Head of caudate nucleus (tissue), 42 donors: ENCODE data around the gene SIKE1.
"Not testable (repeated sequence)": the region's sequence is repeated elsewhere in the genome, so short reads cannot be mapped to it uniquely, and the experiment has no call there.

Experiments
- DNase-seq, 42 donors: peaks; one replicate each; pipeline versions ENCODE4 v3.0.0 to v3.0.0-alpha.2; 2020 to 2021; ENCODE audit warnings: mixed read lengths in 7 of 42
- intact Hi-C: fragments of 100-400 bp; cut with DNase I; formaldehyde crosslinking; loops from one replicate; pipeline ENCODE4 v1.15.0; 2022

SIKE1 gene

GRCh38 chr1:114780344-114781226, at the start of gene SIKE1:
SIKE1 (minus strand) TSS chr1:114780685; CDS start chr1:114780607, 78 bp downstream.
- peak; percentile 85 to 97 (median 94) for DNase-seq
- intact Hi-C loops: loop anchor here (10.0 kb wide), 1 partner anchor 66 kb away; the partner anchor contains the start of gene NRAS

DNA sequence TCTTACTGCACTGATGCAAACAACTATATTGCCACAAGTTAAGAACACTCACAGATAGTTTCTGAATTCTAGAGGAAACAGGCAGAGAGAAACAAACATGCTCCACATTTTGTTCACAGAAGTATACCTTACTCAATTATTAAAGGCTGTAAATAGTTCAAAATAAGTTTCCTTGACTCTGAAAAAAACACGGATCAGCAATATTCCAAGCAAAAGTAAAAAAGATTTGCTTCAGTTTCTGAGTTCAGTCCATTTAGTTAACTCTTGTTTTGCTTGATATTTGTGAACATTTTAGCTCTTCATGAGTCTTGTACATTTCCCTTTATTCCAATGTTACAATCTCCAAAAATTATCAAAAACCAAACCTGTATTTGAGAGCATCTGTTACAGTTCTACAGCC, 49.6 kb upstream of the SIKE1 start:
- intact Hi-C loops: not testable (repeated sequence)

DNA sequence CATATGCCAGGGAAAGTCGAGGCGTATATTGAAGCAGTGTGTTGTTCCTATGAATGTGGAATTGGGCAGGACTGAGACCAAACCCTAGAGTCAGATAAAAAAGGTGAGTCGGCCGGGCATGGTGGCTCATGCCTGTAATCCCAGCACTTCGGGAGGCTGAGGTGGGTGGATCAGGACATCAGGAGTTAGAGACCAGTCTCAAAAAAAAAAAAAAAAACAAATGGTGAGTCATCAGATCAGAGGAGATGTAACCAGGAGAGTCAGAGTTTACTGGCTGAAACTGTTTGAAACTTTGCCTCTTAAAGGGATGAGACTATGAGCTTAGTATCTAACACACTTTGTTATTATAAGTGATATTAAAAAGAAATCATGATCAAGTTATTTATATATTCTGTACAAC, 47.8 kb upstream of the SIKE1 start:
- intact Hi-C loops: no loop called here
- no peak for DNase-seq

More for the DNA sequence above, 49.6 kb upstream of the SIKE1 start:
- not testable (repeated sequence) for DNase-seq

- intact Hi-C loops: no loop called here
- DNase-seq: no peak
Observed at GRCh38 chr1:114821978-114822377, 41.5 kb upstream of the SIKE1 start.

- DNase-seq: no peak
Observed at GRCh38 chr1:114820392-114820791, 39.9 kb upstream of the SIKE1 start.

GRCh38 chr1:114819869-114820268, 39.4 kb upstream of the SIKE1 start:
- intact Hi-C loops: no loop called here
- DNase-seq: no peak

More at GRCh38 chr1:114820392-114820791, 39.9 kb upstream of the SIKE1 start:
- intact Hi-C loops: no loop called here

GRCh38 chr1:114804449-114804848, 24.0 kb upstream of the SIKE1 start:
- DNase-seq, intact Hi-C loops: not testable (repeated sequence)

GRCh38 chr1:114803001-114803400, 22.5 kb upstream of the SIKE1 start:
- intact Hi-C loops: no loop called here
- DNase-seq: no peak

DNA sequence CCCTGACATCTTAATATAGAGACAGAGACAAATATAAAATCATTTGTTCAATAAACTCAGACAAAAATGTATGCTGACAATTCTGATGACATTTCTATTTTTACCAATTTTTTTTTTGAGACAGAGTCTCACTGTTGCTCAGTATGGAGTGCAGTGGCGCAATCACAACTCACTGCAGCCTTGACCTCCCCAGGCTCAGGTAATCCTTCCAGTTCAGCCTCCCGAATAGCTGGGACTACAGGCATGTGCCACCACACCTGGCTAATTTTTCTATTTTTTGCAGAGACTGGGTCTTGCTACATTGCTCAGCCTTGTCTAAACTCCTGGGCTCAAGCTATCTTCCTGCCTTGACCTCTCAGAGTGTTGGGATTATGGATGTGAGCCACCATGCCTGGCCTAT, 13.6 kb upstream of the SIKE1 start:
- intact Hi-C loops: no loop called here
- DNase-seq: no peak

- DNase-seq, intact Hi-C loops: not testable (repeated sequence)
Observed at GRCh38 chr1:114790581-114790980, 10.1 kb upstream of the SIKE1 start.

- not testable (repeated sequence) for DNase-seq
- intact Hi-C loops: loop anchor here (10.0 kb wide), 1 partner anchor 72 kb away; the partner anchor contains the start of gene NRAS
Observed at GRCh38 chr1:114786440-114786839, 6.0 kb upstream of the SIKE1 start.

GRCh38 chr1:114782476-114782875, 2.0 kb upstream of the SIKE1 start:
- intact Hi-C loops: loop anchor here (10.0 kb wide), 1 partner anchor 68 kb away; the partner anchor contains the start of gene NRAS
- DNase-seq: no peak

GRCh38 chr1:114779722-114780121, 763 bp downstream of the SIKE1 start:
- no peak for DNase-seq
- intact Hi-C loops: loop anchor here (10.0 kb wide), 1 partner anchor 65 kb away; the partner anchor contains the start of gene NRAS

DNA sequence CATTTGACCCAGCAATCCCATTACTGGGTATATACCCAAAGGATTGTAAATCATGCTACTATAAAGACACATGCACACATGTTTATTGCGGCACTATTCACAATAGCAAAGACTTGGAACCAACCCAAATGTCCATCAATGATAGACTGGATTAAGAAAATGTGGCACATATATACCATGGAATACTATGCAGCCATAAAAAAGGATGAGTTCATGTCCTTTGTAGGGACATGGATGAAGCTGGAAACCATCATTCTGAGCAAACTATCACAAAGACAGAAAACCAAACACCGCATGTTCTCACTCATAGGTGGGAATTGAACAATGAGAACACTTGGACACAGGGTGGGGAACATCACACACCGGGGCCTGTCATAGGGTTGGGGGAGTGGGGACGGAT, 3.8 kb downstream of the SIKE1 start:
- intact Hi-C loops, DNase-seq: not testable (repeated sequence)

- intact Hi-C loops: no loop called here
- DNase-seq: no peak
Observed at GRCh38 chr1:114771992-114772391, 8.5 kb downstream of the SIKE1 start.

DNA sequence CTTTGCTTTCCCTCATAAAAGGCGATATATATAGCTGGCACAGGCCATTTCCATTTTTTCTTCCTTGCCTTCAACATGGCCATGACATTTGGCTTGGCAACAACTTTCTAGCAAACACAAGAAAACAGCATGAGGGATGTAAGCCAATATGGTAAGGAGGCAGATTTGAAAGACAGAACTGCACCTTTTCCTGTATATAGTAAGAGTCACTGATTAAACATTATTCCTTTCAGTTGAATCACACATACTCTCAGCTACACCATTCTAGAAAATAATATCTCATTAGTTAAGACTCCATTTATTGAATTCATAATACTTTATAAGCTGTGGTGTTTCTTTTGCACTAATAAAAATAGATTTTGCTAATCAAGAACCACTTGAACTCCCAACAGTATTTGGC, 9.5 kb downstream of the SIKE1 start:
- DNase-seq: no peak
- intact Hi-C loops: no loop called here

DNA sequence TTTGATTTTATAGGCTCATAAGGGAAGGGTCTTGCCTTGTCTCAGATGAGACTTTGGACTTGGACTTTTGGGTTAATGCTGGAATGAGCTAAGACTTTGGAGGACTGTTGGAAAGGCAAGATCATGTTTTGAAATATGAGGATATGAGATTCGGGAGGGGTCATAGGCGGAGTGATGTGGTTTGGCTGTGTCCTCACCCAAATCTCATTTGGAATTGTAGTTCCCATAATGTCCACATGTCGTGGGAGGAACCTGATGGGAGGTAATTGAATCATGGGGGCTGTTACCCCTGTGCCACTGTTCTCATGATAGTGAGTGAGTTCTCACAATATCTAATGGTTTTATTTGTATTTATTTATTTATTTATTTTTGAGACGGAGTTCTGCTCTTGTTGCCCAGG, 15.8 kb downstream of the SIKE1 start:
- DNase-seq: no peak
- intact Hi-C loops: no loop called here

GRCh38 chr1:114758256-114758832, 22.1 kb downstream of the SIKE1 start:
- no peak for DNase-seq
- intact Hi-C loops: loop anchor here (2.0 kb wide), 1 partner anchor 178 kb away; the partner anchor contains the start of gene BCAS2

DNA sequence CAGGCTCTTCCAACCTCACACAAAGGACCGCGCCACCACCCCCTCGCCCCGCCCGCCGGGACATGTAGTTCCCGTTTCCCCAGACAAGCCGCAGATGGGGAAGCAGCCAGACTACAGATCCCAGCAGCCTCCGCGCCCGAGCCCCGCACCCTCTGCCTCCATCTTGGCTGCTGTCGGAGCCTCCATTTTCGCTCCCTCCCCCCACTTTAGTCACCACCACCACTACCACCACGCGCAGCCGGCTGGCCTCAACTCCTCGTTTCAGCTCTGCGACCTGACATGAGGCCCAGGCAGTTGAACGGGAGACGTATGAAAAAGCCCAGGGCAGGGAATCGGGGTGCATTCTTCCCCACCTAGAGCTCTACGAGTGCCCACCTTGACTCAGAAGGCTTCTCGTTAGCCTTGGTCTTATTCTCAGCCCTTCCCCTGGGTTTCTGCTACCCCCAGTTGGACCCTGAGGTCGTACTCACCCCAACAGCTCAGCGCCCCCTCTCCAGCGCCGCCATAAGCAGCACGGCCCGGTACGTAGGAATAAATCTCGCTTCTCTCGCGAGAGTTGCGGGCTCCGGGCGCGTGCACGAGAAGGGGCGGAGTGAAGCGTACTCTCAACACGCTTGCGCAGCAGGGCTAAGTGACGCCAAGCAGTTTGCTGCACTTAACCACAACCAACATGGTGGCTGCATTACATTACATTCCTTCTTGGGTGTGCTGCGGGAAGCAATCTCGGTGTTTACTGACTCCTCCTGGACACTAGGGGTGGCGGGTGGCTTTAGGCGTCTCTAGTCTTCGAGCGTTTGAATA, 22.8 kb downstream of the SIKE1 start, which contains the start of gene CSDE1:
Gene CSDE1 (minus strand): TSS at position 530 of the 801 bp plus-strand sequence. CDS start 18,094 bp downstream, outside the sequence.
- intact Hi-C loops: loop anchor here (2.0 kb wide), 1 partner anchor 177 kb away; the partner anchor contains the start of gene BCAS2
- peak; percentile 93 to 99 (median 97) for DNase-seq
